HG03378 (cell line): ENCODE measurements around the gene PRR5L.
A peak's percentile ranks its signal among the peaks of the same experiment; 100 is the strongest.
"Not testable (repeated sequence)": the region's sequence is repeated elsewhere in the genome, so short reads cannot be mapped to it uniquely, and the experiment has no call there.

Experiments used
- ATAC-seq: cut with Tn5 transposase; IDR thresholded peaks from one replicate; pipeline ENCODE4 v1.9.1; 2021; ENCODE audit warnings: mild to moderate bottlenecking, moderate library complexity; ENCODE audit not compliant: unreplicated experiment

PRR5L gene

GRCh38 chr11:36280531-36280930 is 15.6 kb upstream of the PRR5L start:
- no peak for ATAC-seq

GRCh38 chr11:36281850-36282249 is 14.2 kb upstream of the PRR5L start:
- ATAC-seq = no peak

GRCh38 chr11:36282926-36283325 is 13.2 kb upstream of the PRR5L start:
- ATAC-seq = no peak

GRCh38 chr11:36288442-36289225 is 7.5 kb upstream of the PRR5L start:
- ATAC-seq = no peak

- peak; percentile 98 for ATAC-seq
Measured at GRCh38 chr11:36289226-36289852, 6.7 kb upstream of the PRR5L start, which contains the start of gene COMMD9. TSS of gene COMMD9 (minus strand) at chr11:36289424. CDS start at chr11:36289412, 12 bp downstream.

GRCh38 chr11:36292311-36292722 is 3.8 kb upstream of the PRR5L start:
- ATAC-seq = peak; percentile 36

GRCh38 chr11:36296884-36297543 is 926 bp downstream of the PRR5L start:
- ATAC-seq = no peak

- ATAC-seq = no peak
Measured at GRCh38 chr11:36300650-36301049, 4.6 kb downstream of the PRR5L start.

- ATAC-seq = no peak
Measured at GRCh38 chr11:36304351-36304750, 8.3 kb downstream of the PRR5L start.

GRCh38 chr11:36305047-36305446 is 9.0 kb downstream of the PRR5L start:
- ATAC-seq = no peak

- no peak for ATAC-seq
Measured at GRCh38 chr11:36306888-36307287, 10.8 kb downstream of the PRR5L start.

GRCh38 chr11:36308577-36308976 is 12.5 kb downstream of the PRR5L start:
- ATAC-seq = no peak

GRCh38 chr11:36309779-36310178 is 13.7 kb downstream of the PRR5L start:
- no peak for ATAC-seq

- no peak for ATAC-seq
Measured at GRCh38 chr11:36311926-36312595, 16.0 kb downstream of the PRR5L start.

- no peak for ATAC-seq
Measured at GRCh38 chr11:36312611-36313472, 16.8 kb downstream of the PRR5L start.

GRCh38 chr11:36313750-36314433 is 17.8 kb downstream of the PRR5L start:
- peak; percentile 72 for ATAC-seq

GRCh38 chr11:36314434-36314767 is 18.3 kb downstream of the PRR5L start:
- no peak for ATAC-seq

- no peak for ATAC-seq
Measured at GRCh38 chr11:36316049-36316448, 20.0 kb downstream of the PRR5L start.

- no peak for ATAC-seq
Measured at GRCh38 chr11:36317992-36318391, 21.9 kb downstream of the PRR5L start.

- not testable (repeated sequence) for ATAC-seq
Measured at GRCh38 chr11:36324956-36325355, 28.9 kb downstream of the PRR5L start.
